ENCODE data around the gene ALDH1A1.
"Not testable (repeated sequence)": the region's sequence is repeated elsewhere in the genome, so short reads cannot be mapped to it uniquely, and the experiment has no call there.

ALDH1A1 gene

DNA sequence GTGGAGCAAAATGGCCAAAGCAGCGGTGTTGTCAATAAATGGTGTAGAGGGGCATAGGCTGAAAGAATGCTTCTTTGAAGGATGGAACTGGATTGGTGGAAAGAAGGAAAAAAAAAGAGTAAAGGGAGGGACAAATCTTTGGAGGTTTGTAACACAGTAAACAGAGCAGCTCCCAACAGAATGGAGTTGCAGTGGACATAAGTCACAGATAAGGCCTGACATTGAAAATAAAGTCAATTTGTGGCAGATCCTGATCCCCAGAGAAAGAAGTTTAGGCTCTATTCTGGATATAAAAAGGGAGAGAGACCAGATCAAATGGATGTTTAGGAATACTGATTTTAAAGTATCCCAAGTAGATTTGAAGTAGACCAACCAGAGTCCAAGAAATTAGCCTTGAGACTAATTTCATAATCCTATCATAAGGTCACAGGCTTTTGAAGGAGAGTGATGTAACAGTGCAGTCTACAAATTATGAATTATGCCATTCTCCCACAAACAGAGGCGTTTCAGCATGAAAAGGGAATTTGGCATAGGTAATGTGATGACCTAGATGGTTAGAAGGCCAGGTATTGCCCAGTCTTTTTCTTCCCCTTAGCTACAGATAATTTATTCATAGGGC is 8.9 kb downstream of the ALDH1A1 start:
- no peak for DNase-seq (ENCODE audit: low read depth)

DNA sequence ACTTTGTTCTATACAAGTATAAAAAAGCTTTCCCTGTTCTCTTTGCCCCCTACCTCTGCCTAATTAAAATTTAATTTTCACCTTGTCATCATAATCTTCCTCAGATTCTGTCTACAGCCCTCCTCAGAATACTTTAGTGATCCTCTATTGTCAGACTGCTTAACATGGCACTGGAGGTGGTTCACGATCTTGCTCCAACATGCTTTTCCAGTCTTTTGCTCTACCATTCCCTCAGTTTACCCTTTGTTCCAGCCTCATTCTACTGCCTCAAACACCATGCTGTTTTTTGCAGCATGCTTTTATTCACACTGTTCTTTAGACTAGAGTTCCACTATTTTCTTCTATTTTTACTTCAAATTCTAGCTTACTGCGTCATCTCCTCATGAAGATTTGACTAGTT is 10.4 kb downstream of the ALDH1A1 start:
- no peak for DNase-seq (ENCODE audit: low read depth)

DNA sequence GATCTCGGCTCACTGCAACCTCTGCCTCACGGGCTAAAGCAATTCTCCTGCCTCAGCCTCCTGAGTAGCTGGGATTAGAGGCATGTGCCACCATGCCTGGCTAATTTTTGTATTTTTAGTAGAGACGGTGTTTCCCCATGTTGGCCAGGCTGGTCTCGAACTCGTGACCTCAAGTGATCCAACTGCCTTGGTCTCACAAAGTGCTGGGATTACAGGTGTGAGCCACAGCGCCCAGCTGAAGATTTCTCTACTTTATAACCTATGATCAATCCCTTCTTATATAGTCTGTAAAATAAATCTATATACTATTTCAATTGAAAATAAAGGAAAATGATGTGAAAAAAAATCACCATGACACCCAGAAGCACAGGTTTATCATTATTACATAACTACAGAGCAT is 13.3 kb downstream of the ALDH1A1 start:
- DNase-seq (ENCODE audit: low read depth): not testable (repeated sequence)

DNA sequence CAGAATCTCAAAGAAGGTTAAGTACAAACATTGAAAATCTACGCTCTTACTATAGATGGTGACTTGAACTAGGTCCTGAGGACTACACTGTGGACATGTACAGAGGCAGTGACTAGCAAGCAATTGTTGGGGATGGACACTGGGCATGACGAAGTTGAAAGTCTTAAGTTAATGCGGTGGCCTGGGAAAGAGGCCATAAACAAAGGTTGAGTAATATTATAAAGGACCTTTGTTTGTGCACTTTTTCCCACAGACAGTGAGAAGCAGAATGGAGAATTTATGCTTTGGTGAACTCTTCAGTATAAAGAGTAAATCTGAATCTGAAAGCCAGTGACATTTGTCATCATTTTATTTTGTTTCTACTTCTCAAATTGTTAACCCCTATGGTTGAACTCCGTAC is 15.3 kb downstream of the ALDH1A1 start:
- no peak for DNase-seq (ENCODE audit: low read depth)

DNA sequence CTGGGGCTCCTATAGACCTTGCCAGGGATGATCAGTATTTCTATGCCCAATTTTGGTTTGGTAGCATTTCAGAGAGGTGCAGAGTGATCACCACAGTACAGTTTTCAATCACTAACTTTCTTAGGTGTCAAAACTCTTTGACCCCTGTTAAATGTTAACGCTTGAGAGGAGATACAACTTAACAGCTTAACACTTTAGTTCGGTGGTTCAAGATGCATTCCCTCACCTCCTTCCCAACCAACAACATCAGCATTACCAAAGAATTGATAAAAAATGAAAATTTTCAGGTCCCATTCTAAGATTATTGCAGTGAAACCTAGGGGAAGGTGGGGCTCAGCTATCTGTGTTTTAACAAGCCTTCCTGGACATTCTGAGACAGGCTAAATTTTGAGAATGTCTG is 16.2 kb downstream of the ALDH1A1 start:
- DNase-seq (ENCODE audit: low read depth): no peak

DNA sequence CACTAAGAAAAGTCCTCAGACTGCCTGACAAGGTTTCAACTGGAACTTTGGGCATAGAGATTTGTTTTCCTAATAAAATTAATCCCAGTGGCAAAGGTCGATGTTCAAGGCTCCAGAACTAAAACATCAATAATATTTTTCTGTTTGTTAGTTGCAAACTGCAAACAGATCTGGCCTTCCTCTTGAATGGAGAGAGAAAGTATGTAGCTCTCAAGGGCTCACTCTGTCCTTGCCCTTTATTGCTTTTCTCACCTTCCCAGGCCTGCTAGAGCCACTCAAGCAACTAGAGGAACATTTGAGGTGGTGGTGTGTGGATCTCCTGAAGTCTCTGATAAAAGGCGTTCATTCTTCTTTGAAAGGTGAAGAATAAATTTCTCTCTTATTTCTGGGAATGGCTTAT is 16.6 kb downstream of the ALDH1A1 start:
- DNase-seq (ENCODE audit: low read depth): no peak

DNA sequence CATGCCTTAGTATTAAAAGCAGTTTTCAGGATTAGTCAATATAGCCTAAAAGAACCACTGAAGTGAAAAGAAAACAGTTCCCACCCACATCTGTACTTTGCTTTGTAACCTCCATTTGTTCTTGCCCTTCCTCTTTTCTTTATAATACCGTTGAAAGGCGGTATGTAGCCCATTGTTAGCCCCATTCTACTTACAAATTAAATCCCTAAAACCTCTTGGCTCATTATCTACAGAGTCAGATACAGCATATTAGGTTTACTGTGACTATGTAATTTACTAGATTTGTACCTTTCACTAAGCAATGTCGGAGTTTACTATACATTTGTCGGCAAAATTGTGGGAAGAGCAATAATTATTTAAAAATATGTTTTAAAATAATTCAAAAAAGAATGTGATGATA is 17.3 kb downstream of the ALDH1A1 start:
- DNase-seq (ENCODE audit: low read depth): no peak

DNA sequence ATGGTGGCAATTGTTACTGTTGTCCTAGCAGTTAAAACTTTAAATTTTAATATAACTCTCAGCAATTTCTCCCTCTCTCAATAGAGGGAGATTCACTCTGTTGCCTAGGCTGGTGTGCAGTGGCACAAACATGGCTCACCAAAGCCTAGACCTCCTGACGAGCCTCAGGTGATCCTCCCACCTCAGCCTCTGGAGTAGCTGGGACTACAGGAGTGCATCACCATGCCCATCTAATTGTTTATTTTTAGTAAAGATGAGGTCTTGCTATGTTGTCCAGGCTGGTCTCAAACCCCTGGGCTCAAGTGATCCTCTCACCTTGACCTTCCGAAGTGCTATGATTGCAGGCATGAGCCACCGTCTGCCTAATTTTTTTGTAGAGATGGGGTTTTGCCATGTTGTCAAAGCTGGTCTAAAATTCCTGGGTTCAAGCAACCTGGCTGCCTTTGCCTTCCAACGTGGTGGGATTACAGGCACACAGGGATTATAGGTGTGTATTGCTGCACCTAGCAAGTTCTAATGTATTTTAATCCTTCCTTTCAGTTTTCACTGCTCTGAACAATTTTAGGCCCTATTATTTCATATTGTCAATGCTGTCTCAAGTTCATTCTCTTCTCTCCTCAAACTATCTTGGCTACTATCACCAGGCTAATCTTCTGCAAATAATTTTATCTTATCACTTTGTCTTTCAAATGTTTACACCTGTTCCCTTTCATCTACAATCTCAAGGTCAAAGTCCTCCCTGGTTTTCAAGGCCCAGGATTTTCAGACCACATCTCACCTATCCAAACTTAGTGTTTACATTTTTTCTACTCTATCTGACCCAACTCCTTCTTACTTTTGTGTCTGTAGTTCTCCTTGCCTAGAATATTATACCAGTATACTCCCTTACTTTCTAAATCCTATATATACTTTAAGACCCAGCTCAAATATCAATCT is 18.9 kb downstream of the ALDH1A1 start:
- DNase-seq (ENCODE audit: low read depth): no peak

DNA sequence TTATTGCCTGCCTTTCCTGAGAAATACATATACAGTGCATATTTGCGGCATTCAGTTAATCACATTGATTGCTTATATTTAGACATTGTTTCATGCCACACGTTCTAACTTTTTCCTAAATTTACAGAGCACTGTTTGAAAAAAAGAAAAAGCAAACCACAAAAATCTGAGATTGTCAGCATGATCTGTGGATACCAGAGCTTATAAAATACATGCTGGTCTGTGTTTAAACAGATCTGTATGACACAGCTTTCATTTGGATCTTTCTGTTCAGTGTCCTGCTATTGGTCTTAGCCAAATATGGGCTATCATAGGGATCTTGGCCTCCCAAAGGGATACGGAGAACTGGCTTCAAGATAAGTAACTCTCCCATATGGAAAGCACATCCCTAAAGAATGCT is 20.2 kb downstream of the ALDH1A1 start:
- DNase-seq (ENCODE audit: low read depth): no peak

DNA sequence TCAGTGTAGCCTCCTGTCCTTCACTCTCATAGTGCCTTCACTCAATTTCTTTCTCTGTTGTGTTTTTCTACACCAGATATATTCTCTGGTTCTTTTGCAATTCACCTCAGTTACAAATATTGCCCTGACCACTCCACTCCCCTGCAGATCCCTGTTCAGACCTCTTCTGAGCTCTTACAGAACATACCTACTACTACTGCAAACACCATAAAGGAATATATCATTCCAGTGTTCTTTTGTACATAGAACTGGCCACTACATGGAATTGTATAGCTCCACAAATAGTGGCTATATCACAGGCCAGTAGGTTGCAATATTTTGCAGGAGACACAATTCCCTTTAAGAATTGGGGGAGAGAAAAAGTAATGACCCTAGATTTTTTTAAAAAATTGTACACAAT is 21.0 kb downstream of the ALDH1A1 start:
- no peak for DNase-seq (ENCODE audit: low read depth)

DNA sequence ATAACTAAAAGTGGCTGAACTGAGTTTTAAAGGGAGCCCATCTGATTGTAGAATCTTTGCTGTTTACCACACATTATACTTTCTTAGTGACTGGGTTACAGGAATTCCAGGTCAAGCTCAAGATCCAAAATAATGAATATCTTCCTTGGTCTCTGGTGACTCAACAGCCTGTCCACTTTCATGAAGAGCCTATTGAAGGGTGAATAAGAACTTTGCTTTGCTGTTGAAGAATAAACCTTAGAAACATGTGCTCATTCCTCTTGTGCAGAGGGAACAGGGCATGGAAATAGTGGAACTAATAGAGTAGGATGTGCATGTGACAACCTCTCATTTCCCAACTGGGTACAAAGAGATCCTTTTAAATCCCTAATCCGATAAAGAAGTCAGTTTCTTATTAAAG is 21.4 kb downstream of the ALDH1A1 start:
- DNase-seq (ENCODE audit: low read depth): no peak

DNA sequence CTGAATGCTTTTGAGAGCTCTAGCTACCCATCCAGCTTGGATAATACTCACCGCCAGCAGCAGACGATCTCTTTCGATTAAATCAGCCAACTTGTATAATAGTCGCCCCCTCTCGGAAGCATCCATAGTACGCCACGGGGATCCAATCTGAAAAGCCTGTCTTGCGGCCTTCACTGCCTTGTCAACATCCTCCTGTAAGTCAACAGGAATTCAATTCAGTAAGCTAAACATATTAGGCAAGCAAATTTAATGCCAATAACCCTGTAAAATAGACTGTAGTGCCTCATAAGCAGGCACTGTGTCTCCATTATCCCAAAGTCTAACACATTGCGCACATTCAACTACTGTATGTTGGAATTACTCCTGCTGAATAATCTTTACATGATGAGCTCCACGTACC is 22.0 kb downstream of the ALDH1A1 start:
- DNase-seq (ENCODE audit: low read depth): no peak

DNA sequence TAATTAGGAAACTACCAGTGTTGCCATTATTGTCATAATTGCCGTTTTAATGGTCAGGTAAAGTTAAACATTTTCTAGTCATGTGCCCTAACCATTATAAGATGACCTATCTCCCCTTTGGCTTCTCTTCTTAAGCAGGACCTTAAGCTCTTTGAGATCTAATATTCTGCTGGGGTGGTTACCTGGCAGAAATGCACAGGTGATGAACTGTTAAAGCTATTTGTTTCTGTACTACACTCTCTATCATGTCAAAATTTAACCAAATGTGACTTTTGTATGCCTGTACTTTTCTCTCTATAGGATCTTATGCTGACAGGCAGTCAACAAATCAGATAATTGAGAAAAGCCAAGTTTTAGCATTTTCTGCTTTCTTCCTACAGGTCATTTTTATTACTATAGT is 23.3 kb downstream of the ALDH1A1 start:
- no peak for DNase-seq (ENCODE audit: low read depth)

DNA sequence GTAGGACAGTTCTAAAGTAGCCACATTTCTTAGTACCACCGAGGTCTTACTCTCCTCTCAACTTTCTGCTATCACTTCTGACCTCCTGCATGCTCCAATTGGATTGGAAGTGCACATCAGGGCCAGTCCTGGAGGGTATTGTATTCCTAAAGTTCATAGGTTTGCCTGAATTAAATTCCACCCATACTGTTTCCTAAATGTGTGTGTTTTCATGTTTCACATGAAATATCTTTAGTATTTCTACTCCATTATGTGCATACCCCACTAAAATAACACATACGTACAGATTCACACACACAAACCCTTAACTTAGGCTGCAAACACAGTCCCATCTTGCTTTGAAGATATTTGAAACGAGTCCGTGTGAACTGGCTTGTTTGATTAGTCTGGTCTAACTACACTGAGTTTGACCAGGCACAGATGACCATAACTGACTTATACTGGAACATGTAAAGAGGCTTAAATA is 24.8 kb downstream of the ALDH1A1 start:
- no peak for DNase-seq (ENCODE audit: low read depth)

DNA sequence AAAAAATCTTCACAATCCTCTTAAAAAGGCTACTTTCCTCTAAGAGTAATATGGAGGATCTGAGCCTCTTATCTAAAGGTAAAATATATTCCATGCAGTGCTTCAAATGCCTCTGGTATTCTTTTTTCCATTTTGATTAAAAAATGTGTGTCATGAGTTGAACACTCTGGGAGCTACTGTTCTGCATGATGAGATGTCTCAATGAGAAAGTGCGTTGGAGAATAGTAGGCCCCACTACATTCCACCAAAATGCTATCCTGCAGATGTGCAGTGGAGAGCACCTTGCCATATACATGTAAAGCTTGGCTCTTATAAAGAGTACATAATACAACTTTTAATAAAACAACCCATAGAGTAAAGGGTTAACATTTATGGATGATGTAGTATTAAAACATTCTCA is 26.3 kb downstream of the ALDH1A1 start:
- DNase-seq (ENCODE audit: low read depth): no peak

DNA sequence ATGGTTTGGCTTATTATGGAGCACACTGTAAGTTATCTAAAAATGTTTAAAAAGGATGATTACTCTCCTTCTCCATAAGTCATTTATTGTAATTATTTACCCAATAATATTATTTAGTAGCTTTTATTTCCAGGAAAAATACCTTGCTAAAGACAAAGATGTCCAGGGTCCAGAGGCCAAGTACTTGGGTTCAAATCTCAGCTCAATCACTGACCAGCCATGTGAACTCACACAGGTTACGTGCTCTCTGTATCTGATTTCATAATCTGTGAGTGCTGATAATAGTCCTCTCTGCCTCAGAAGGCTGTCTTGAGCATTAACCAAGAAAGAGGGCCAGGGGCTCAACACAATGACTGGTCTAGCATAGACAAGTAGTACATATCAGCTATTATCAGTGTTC is 27.0 kb downstream of the ALDH1A1 start:
- no peak for DNase-seq (ENCODE audit: low read depth)

DNA sequence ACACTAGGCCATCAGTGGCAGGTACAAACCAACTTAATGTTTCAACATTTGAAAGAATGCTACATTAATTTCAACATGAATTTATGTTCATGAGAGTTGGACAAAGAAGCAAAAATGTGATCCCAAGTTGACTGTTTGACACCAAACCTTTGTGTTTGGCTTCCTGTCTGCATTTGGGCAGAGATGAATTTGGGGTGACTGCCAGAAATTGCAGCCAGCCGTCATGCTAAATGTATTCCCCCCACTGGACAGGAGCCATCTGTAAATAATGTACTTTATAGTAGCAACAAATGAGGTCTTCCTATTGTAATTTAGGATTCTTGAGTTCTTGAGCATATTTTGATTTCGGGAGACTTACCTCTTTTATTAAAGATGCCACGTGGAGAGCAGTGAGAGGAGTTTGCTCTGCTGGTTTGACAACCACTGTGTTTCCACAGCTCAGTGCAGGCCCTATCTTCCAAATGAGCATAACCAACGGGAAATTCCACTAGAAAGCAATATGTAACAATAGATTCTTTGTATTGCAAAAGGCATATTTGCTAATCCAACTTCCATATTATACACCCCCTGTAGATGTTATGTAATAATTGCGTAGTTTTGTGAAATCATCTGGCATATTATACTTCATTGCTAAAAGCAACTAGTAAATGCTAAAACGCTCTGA is 27.6 kb downstream of the ALDH1A1 start:
- DNase-seq (ENCODE audit: low read depth): no peak

DNA sequence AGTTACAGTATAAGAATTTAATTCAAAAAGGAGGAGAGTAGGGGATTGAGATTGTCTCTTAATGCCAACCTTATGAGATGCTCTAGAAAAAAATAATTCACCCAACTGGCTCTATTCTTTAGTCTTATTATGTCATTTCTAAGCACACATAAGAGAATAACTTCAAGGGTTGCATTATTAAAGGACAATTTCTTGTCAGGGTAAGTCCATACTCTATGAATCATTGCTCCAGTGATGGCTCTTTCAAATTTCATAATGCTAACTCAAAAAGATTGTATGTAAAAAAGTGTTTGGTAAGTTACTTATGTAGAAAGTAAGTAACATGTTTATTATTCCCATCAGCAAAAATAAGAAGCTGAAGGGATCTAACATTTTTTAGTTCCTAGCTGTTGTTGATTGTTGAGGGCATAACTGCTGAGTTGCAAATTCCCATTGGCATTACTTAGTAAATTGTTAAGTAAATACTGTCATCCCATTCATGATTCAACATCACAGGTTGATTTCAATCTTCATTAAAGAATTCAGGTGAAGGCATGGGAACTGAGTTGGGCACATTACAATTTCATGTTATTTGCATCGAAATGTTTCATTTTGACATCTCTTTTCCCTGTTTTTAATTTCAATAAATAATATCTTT is 28.6 kb downstream of the ALDH1A1 start:
- DNase-seq (ENCODE audit: low read depth): no peak

DNA sequence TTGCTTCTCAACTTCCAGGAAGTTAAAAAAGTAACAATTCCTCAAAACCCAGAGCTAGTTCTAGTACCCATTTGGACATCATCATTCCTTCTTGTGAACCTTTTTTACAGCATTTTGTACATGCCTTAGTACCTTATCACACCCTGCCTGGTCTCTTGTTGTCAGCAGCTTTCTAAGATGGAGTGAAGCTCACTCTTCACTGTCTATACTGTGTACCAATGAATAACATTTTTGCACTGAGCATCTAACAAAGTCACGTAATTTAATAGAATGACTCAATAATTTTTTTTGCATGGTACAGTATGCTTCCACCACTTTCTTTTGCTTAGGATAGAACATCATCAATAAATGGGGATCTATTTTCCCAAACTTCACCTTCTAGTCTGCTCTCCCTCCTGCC is 29.8 kb downstream of the ALDH1A1 start:
- no peak for DNase-seq (ENCODE audit: low read depth)

DNA sequence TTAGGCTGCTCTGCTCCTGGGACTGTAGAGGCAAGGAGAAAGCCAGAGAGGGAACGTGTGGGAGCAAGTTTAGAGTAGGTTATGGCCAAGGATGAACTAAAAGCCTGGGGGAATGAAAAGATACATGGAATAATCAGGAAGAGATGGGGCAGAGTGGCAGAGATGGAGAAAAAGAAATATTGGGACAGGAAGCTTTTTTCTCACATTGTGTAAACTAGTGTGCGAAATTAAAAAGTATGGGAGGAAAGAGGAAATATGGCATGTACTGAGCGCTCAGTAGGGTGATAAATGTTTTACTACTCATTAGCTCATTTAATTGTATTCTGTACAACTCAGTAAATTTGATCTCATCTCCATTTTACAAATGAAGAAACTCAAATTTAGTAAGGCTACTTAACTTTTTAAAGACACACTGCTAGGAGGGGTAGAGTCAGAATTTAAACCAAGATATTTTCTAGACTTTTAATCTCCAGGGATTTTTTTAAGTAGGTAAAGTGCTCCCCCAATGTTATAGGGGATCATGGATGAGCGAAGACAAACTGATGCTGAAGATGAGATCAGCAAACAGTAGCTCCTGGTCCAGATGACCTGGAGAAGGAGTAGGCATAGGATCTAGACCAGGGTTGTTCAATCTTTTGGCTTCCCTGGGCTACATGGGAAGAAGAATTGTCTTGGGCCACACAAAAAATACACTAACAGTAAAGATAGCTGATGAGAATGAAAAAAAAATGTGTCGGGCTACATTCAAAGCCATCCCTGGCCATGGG is 30.8 kb downstream of the ALDH1A1 start:
- no peak for DNase-seq (ENCODE audit: low read depth)

DNA sequence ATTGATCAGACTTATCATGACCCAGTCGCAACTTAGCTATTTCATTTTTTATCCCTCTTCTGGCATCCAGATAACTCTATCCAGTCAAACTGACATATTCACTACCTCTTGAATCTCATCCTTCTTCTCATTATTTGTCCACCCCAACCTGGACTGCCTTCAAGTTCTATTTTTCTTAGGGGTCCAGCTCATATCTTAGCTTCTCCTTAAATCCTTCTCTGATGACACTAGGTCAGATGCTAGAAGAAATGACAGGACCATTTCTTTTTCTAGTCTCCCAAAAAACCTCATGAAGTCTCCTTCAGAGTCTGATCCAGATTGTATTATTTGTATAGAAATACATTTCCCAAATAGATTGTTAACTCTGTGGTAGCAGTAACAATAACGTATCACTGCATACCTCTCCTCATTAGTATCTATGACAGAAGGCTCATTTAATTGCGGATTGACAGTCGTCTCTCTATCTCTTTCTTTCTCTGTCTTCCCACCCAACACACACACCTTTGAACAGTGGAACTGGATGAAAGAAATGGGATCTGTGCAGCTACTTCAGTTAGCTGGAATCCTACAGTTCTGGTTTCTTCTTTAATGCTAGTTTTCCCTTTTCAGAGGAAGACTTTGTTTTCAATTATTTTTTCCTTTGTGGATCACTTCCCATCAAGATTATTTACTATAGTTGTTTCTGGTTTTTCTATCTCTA is 33.5 kb downstream of the ALDH1A1 start:
- DNase-seq (ENCODE audit: low read depth): no peak

All from GM04504 (cell line).